HG03159 (cell line): ENCODE measurements around the gene CCDC91.

Experiments
- ATAC-seq: cut with Tn5 transposase; IDR thresholded peaks from one replicate; pipeline ENCODE4 v1.9.1; 2021; ENCODE audit warnings: mild to moderate bottlenecking, moderate library complexity; ENCODE audit not compliant: unreplicated experiment

Gene CCDC91

GRCh38 chr12:28570811-28571210 is 380.6 kb downstream of the CCDC91 start:
- ATAC-seq = no peak

- no peak for ATAC-seq
These were observed 384.7 kb downstream of the CCDC91 start for GRCh38 chr12:28574746-28575592.

- ATAC-seq = no peak
These were observed 385.4 kb downstream of the CCDC91 start for GRCh38 chr12:28575593-28576205.

DNA sequence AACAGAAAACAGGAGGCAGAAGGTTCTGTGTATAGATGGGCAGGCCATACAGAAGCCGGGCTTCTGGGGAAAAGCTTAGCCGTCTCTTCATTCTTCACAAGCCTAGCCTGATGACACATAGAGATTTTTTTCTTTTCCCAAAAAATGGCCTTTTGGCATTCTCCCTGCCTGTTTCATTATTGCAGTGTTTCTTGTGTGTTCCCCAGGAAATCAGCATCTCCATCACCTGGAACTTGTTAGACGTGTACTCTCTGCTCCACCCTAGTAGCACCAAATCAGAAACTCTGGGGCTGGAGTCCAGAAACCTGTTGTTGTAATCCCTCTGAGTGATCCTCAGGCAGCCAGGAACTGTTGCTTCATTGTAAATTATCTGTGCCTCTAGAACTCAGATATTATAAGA is 388.1 kb downstream of the CCDC91 start:
- ATAC-seq = no peak

GRCh38 chr12:28578833-28579252 is 388.6 kb downstream of the CCDC91 start:
- no peak for ATAC-seq

GRCh38 chr12:28582672-28583376 is 392.6 kb downstream of the CCDC91 start:
- ATAC-seq = no peak

- ATAC-seq = no peak
These were observed 393.5 kb downstream of the CCDC91 start for GRCh38 chr12:28583701-28584261.

- ATAC-seq = no peak
These were observed 394.9 kb downstream of the CCDC91 start for GRCh38 chr12:28585146-28585545.

DNA sequence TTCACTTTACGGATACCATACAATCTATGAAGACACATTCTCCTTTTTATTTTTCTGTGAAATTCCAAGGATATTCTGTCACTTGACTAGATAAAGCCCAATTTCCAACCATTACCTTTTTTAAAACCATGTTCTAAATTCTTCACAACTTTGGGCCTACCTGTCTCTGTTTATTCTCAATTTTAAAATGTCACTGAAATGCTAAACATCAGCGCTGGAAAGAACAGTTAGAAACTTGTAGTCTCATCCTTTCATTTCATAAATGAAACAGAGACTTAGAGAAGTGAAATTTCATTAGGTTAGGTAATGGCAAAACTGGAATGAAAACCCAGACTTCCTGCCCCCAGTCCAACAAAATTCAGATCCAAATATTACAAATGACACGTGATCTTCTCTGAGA is 396.2 kb downstream of the CCDC91 start:
- no peak for ATAC-seq

DNA sequence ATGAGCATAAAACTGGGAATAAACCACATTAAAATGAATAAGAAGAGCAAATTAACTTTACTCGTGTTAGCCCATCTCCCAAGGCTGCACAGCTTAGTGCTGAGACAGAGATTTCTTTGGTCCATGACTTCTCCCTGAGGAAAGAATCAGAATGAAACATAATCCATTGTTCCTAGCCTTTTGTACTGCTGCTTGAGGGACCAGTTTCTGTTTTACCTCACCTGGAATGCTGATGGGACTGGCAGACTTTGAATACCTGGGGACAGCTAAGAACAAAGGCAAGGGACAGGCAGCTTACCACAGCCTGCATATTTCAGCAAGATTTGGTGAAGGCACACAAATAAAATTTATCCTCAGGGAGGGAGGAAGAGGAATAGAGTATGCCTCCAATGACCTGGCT is 401.6 kb downstream of the CCDC91 start:
- ATAC-seq = no peak
